ENCODE measurements around the gene QRFP.

Gene QRFP

GRCh38 chr9:130847306-130848217 is 49.0 kb downstream of the QRFP start:
- DNase-seq, result peak; percentile 99

- peak; percentile 92 for DNase-seq
Observed at GRCh38 chr9:130846487-130847305, 49.9 kb downstream of the QRFP start.

- DNase-seq, result peak; percentile 81
Observed at GRCh38 chr9:130845901-130846481, 50.6 kb downstream of the QRFP start.

GRCh38 chr9:130845254-130845653 is 51.4 kb downstream of the QRFP start:
- no peak for DNase-seq

GRCh38 chr9:130844044-130844451 is 52.6 kb downstream of the QRFP start:
- DNase-seq, result no peak

GRCh38 chr9:130843049-130843908 is 53.3 kb downstream of the QRFP start:
- no peak for DNase-seq

Data from NCI-H226 (cell line).